Rectal smooth muscle tissue (tissue), 1 donor: ENCODE measurements around the gene NBEA.
"Not testable (repeated sequence)": the region's sequence is repeated elsewhere in the genome, so short reads cannot be mapped to it uniquely, and the experiment has no call there.

Experiments used
- H3K27ac ChIP-seq: one replicate; pipeline ENCODE4 v1.7.0; 2013; ENCODE audit warnings: low read depth, low read length, inconsistent platforms
- H3K27me3 ChIP-seq: one replicate; pipeline ENCODE4 v1.7.0; 2013; ENCODE audit warnings: low read length; ENCODE audit not compliant: control insufficient read depth, insufficient read depth
- H3K36me3 ChIP-seq: one replicate; pipeline ENCODE4 v1.7.0; 2013; ENCODE audit warnings: low read length; ENCODE audit not compliant: control insufficient read depth, insufficient read depth
- H3K4me1 ChIP-seq: one replicate; pipeline ENCODE4 v1.7.0; 2013; ENCODE audit warnings: low read length; ENCODE audit not compliant: control insufficient read depth, insufficient read depth
- H3K4me3 ChIP-seq: one replicate; pipeline ENCODE4 v1.7.0; 2013; ENCODE audit warnings: low read length
- H3K9ac ChIP-seq: one replicate; pipeline ENCODE4 v1.7.0; 2013; ENCODE audit warnings: low read length

Gene NBEA

DNA sequence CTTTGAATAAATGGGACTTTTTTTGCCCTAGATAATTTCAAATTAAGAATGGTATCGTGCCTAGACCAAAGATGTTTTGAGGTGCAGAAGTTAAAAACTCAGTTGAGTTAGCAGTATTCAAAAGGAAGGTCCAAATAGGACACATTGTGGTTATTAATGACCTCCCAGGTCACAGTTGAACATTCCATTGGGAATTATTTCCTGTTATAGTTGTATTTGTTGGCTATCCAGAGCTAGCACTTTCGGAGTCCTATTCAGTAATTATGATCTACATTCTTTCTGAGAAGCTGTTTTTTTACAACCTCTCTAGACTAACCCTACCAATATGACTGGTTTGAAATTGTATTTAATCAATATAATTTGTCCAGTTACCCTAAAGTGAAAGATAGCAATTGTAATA lies 450.7 kb downstream of the NBEA start:
- H3K4me3 ChIP-seq, result no peak overlapping the region
- no peaks in the 10 kb centered on the region for H3K36me3 ChIP-seq
- no peak overlapping the region for H3K27ac ChIP-seq
- H3K4me1 ChIP-seq, result no peaks in the 10 kb centered on the region
- no peak overlapping the region for H3K9ac ChIP-seq
- no peaks in the 10 kb centered on the region for H3K27me3 ChIP-seq

DNA sequence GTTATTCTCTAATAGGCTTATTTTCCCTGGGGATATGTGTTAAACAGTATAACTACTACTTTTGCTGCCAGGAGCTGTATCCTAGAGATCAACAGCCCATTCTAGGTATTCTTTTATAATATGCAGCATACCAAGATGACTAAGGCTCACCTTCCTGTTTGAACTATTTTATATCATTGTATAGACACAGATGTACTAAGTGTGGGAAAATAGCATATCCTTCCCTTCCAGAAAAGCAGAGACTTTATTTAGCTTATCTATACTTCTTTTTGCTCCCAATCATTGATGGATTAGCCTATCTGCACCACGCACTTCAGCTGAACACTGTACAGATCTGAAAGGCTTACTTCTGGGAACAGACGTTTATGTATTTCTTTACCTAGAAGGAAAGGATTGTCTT lies 451.8 kb downstream of the NBEA start:
- Histone ChIP-seq H3K9ac (no peak overlapping the region), H3K36me3 (no peaks in the 10 kb centered on the region), H3K27ac (no peak overlapping the region), H3K4me1 (no peaks in the 10 kb centered on the region), H3K27me3 (no peaks in the 10 kb centered on the region), H3K4me3 (no peak overlapping the region)

DNA sequence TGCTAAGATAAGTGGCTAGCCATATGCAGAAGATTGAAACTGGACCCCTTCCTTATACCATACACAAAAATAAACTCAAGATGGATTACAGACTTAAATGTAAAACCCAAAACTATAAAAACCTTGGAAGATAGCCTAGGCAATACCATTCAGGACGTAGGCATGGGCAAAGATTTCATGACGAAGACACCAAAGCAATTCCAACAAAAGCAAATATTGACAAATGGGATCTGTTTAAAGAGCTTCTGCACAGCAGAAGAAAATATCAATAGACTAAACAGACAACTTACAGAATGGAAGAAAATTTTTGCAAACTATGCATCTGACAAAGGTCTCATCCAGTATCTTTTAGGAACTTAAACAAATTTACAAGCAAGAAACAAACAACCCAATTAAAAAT lies 466.2 kb downstream of the NBEA start:
- H3K27ac ChIP-seq, H3K4me3 ChIP-seq, H3K9ac ChIP-seq: not testable (repeated sequence)

DNA sequence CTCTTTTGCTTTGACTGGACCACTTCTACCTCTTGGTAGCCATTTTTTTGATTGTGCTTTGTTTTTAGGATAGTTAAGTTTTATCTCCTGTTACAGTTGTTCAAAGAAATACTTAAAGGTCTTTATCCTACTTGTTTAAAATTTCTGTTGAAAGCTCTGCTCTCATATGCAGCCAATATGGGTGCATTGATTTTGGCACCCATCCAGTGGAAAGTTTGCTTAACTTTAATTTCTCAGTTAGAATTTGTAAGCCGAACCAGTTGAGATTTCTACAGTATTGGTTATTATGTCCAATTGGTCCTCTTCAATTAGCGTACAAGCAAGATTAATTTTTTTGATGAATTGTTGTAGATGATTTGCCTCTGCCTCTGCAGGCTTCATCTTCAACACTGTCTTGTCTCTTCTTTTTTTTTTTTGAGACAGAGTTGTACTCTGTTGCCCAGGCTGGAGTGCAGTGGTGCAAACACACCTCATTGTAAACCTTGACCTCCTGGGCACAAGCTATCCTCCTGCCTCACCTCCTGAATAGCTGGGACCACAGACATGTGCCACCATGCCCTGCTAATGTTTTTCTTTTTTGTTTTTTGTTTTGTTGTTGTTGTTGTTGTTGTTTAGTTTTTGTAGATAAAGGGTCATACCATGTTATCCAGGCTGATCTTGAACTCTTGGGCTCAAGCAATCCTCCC lies 469.1 kb downstream of the NBEA start:
- Histone ChIP-seq H3K27ac (no peak overlapping the region), H3K36me3 (no peaks in the 10 kb centered on the region), H3K9ac (no peak overlapping the region), H3K4me1 (no peaks in the 10 kb centered on the region), H3K27me3 (no peaks in the 10 kb centered on the region), H3K4me3 (no peak overlapping the region)

More for the DNA sequence above, 466.2 kb downstream of the NBEA start:
- not testable (repeated sequence) for H3K27me3 ChIP-seq, H3K4me1 ChIP-seq, H3K36me3 ChIP-seq

DNA sequence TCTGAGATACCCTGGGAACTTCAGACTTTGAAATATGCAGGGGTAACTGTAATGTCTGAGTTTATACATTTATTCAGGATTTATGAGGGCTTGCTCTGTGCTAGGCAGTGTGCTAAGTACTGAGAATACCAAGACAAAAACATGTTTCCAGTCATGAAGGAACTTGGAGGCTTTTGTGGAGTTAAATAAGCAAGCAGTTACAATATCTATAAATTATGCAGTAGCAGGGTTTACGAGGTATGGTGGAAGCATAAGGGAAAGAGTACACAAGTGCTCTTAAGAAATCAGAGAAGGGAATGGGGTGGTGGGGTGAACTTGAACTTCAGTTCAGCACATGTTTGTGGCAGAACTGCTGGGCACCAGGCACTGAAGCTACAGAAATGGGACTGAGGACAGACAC lies 506.4 kb downstream of the NBEA start:
- Histone ChIP-seq H3K27ac (no peak overlapping the region), H3K36me3 (no peaks in the 10 kb centered on the region), H3K4me1 (no peaks in the 10 kb centered on the region), H3K4me3 (no peak overlapping the region), H3K27me3 (no peaks in the 10 kb centered on the region), H3K9ac (no peak overlapping the region)

DNA sequence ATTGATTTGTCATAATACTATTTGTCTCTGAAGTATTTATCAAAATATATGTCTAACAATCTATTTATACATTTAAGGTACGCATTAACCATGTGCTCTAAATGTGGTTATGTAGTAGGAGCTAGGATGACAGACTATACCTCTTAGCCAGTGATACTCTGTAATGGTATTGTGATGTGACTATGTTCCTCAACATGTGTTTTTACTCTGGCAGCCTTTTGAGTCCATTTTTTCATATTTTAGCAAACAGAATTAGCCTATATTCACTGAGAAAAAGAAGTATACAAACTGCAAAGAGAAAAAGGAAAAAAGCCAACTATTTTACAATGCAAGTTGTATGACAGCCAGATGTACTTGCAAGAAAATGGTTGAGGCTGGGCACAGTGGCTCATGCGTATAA lies 507.8 kb downstream of the NBEA start:
- H3K4me3 ChIP-seq, result no peak overlapping the region
- H3K36me3 ChIP-seq, result no peaks in the 10 kb centered on the region
- no peaks in the 10 kb centered on the region for H3K4me1 ChIP-seq
- no peaks in the 10 kb centered on the region for H3K27me3 ChIP-seq
- no peak overlapping the region for H3K27ac ChIP-seq
- H3K9ac ChIP-seq, result no peak overlapping the region

DNA sequence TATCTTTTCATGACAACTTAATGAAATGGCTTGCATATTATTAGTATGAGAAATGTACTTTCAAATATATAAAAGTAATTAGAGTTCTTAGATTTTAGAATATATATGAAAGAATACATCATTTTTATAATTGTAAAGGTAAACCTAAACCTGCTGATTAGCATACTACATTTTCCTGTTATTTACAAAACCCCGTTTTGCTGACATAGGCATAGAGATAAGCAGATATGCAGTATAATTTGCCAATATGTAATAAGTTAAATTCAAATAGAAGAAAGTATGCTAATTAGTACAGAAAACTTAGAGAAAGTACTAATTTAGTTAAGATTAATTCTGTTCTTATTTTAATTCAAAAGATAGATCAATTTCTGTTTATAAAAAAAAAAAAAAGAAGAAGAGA lies 513.0 kb downstream of the NBEA start:
- Histone ChIP-seq H3K9ac (no peak overlapping the region), H3K27me3 (no peaks in the 10 kb centered on the region), H3K4me1 (no peaks in the 10 kb centered on the region), H3K4me3 (no peak overlapping the region), H3K36me3 (no peaks in the 10 kb centered on the region), H3K27ac (no peak overlapping the region)

DNA sequence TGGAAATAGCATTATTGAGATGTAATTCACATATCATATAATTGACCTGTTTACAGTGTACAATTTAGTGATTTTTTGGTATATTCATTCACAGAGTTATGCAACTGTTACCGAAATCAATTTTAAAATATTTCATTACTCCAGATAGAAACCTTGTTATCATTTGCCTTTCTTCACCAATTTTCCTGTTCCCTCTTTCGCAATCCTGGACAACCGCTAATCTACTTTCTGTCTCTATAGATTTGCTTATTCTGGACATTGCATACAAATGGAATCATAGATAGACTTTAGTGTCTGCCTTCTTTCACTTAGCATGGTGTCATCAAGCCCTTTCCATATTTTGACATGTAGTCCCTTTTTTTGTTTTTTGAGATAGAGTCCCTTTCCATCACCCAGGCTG lies 515.2 kb downstream of the NBEA start:
- H3K4me3 ChIP-seq, result no peak overlapping the region
- no peaks in the 10 kb centered on the region for H3K36me3 ChIP-seq
- H3K4me1 ChIP-seq, result no peaks in the 10 kb centered on the region
- no peak overlapping the region for H3K27ac ChIP-seq
- no peaks in the 10 kb centered on the region for H3K27me3 ChIP-seq
- H3K9ac ChIP-seq, result no peak overlapping the region

DNA sequence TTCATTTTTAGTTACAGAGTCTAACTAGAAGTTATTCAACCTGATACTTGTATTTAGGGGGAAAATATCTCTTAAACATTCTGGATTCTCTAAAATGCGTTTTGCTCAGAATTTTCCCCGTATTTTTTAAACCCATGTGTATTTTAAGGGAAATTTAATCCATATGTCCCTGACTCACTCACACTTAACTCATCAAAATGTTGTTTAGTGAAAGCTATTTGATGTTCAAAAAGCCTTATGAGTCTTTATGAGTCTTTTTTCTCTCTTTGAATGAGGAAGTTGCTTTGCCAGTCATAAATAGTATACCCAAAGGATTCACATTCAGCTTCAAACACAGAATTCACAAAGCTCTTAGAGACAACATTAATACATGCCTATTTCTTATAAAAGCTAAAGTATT lies 518.0 kb downstream of the NBEA start:
- Histone ChIP-seq H3K27ac (no peak overlapping the region), H3K36me3 (no peaks in the 10 kb centered on the region), H3K4me3 (no peak overlapping the region), H3K4me1 (no peaks in the 10 kb centered on the region), H3K9ac (no peak overlapping the region), H3K27me3 (no peaks in the 10 kb centered on the region)

DNA sequence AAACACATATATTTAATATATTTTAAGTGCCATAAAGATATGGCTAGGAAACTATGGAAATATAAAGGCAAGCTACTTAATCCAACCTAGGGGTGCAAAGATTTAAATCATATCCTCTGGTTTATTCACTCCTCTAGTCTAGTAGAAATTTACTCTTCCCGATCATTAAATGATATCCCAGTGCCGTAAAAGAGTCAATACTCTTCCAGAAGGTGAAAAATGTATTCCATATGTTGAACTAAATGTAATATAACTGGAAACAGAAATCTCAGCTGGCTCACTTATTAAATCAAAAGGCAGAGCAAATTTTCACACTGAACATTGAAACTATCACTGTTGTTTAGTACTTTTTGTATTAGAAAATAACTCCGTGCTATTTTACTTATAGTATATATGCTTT lies 523.3 kb downstream of the NBEA start:
- no peaks in the 10 kb centered on the region for H3K4me1 ChIP-seq
- H3K36me3 ChIP-seq, result no peaks in the 10 kb centered on the region
- H3K27me3 ChIP-seq, result no peaks in the 10 kb centered on the region
- no peak overlapping the region for H3K27ac ChIP-seq
- no peak overlapping the region for H3K4me3 ChIP-seq
- H3K9ac ChIP-seq, result no peak overlapping the region

DNA sequence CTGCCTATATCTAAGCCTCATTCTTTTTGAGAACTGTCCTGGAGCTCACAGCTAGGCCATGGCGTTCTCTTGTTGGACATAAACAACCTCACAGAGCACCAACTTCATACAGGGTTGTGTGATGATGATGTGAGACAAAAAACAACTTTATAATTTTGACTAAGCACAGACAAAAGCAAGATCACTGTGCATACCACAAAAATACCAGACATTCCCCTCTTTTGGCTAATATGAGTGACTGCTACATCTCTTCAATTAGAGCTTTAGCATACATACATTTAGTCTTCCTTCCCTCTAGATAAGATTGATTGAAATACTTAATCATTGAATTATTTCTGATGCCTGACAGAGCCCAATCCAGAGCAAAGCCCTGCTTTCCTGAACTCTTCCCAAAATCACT lies 526.1 kb downstream of the NBEA start:
- no peaks in the 10 kb centered on the region for H3K27me3 ChIP-seq
- H3K9ac ChIP-seq, result no peak overlapping the region
- no peak overlapping the region for H3K4me3 ChIP-seq
- H3K4me1 ChIP-seq, result no peaks in the 10 kb centered on the region
- H3K27ac ChIP-seq, result no peak overlapping the region
- H3K36me3 ChIP-seq, result no peaks in the 10 kb centered on the region

DNA sequence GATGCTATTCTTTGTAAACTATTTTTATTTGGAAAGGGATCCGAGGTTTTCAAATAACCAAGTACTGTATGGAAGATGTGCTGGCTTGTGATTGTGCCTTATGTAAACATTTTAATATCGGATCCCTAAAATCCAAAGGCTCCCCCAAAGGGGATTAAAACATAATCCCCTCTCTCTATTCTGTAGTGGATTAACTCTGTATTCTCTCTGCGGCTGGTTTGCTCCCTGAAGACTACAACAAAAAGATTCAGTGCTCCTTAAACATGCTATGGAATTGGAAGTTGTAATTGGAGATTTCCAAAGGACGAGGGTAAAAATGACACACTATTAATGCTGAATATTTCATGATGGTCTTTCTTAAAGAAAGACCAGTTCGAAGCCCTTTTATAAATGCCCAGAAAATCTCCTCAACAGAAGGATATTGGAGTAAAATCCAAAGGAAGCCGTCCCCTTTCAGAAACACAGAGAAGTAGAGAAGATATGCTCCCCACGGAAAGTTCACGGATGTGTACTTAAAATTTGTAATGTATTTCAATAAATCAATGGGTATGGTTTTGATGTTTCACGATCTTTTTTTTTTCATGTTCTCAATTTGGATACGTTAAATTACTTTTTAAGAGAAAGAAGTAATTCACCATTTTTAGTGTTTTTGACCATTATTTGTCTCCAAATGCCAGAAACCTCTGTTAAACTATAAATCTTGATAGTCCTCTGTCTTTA lies 527.9 kb downstream of the NBEA start:
- Histone ChIP-seq H3K36me3 (no peaks in the 10 kb centered on the region), H3K9ac (no peak overlapping the region), H3K4me3 (peak overlapping the region; percentile 47), H3K27ac (peak overlapping the region; percentile 57), H3K27me3 (no peaks in the 10 kb centered on the region), H3K4me1 (no peaks in the 10 kb centered on the region)
